HepG2 (cell line): Measurements from ENCODE around the gene TAF6. TPM values are rescaled to one million over a fixed set of nuclear protein-coding genes. Genes with fewer than 3 reads are reported as not detected.
A peak's percentile ranks its signal among the peaks of the same experiment; 100 is the strongest.

Experiments
- ATF1 ChIP-seq: IDR thresholded peaks from 2 replicates; pipeline ENCODE4 v1.6.1; 2016; ENCODE audit warnings: mild to moderate bottlenecking, control low read depth
- BCL3 ChIP-seq: sonication (generic); formaldehyde crosslinking; IDR thresholded peaks from 2 replicates; pipeline ENCODE4 v1.5.1; 2020; ENCODE audit warnings: mild to moderate bottlenecking, missing genetic modification reagents, moderate library complexity
- JDP2 ChIP-seq: sonication (generic); formaldehyde crosslinking; IDR thresholded peaks from 2 replicates; pipeline ENCODE4 v1.8.1; 2022; ENCODE audit warnings: missing genetic modification reagents, borderline replicate concordance
- KLF13 ChIP-seq: sonication (generic); formaldehyde crosslinking; IDR thresholded peaks from 2 replicates; pipeline ENCODE4 v1.4.0; 2020; ENCODE audit warnings: mild to moderate bottlenecking, missing genetic modification reagents
- KMT2A ChIP-seq: sonication (generic); formaldehyde crosslinking; IDR thresholded peaks from 2 replicates; pipeline ENCODE4 v1.4.0; 2020; ENCODE audit warnings: missing genetic modification reagents
- MIER3 ChIP-seq: IDR thresholded peaks from 2 replicates; pipeline ENCODE4 v1.6.1; 2016; ENCODE audit warnings: missing compliant biosample characterization, borderline replicate concordance
- MIXL1 ChIP-seq: IDR thresholded peaks from 2 replicates; pipeline ENCODE4 v1.6.1; 2016
- POLR2AphosphoS5 ChIP-seq: IDR thresholded peaks from 2 replicates; pipeline ENCODE4 v1.6.1; 2012; ENCODE audit warnings: low read depth, low read length
- PRDM10 ChIP-seq: sonication (generic); formaldehyde crosslinking; IDR thresholded peaks from 2 replicates; pipeline ENCODE4 v1.4.0; 2020; ENCODE audit warnings: low read depth, missing genetic modification reagents
- RBM39 ChIP-seq: fragments of 200-400 bp; formaldehyde crosslinking; IDR thresholded peaks from one replicate; pipeline ENCODE4 v1.6.1; 2018; ENCODE audit warnings: antibody characterized with exemption, mild to moderate bottlenecking, low read depth, low read length; ENCODE audit not compliant: poor library complexity, severe bottlenecking
- SNAPC5 ChIP-seq: sonication (generic); formaldehyde crosslinking; IDR thresholded peaks from 2 replicates; pipeline ENCODE4 v1.8.1; 2023; ENCODE audit warnings: mild to moderate bottlenecking, missing genetic modification reagents, borderline replicate concordance
- SRSF1 ChIP-seq: fragments of 200-400 bp; formaldehyde crosslinking; optimal IDR thresholded peaks from 2 replicates; pipeline ENCODE3; 2017; ENCODE audit warnings: mild to moderate bottlenecking, low read depth, low read length, moderate library complexity
- TARDBP ChIP-seq: sonication (generic); formaldehyde crosslinking; IDR thresholded peaks from 2 replicates; pipeline ENCODE4 v1.8.0; 2022; ENCODE audit warnings: mild to moderate bottlenecking, missing genetic modification reagents
- ZBED4 ChIP-seq: sonication (generic); formaldehyde crosslinking; IDR thresholded peaks from 2 replicates; pipeline ENCODE4 v1.4.0; 2020; ENCODE audit warnings: missing genetic modification reagents, borderline replicate concordance
- ZBTB1 ChIP-seq: sonication (generic); formaldehyde crosslinking; IDR thresholded peaks from 2 replicates; pipeline ENCODE4 v1.4.0; 2020; ENCODE audit warnings: missing genetic modification reagents, borderline replicate concordance
- ZNF143 ChIP-seq: sonication (generic); formaldehyde crosslinking; IDR thresholded peaks from 2 replicates; pipeline ENCODE4 v1.4.0; 2020; ENCODE audit warnings: missing genetic modification reagents
- ZNF292 ChIP-seq: sonication (generic); formaldehyde crosslinking; IDR thresholded peaks from 2 replicates; pipeline ENCODE4 v1.8.1; 2022; ENCODE audit warnings: mild to moderate bottlenecking, low read depth, missing genetic modification reagents, borderline replicate concordance
- ZNF329 ChIP-seq: sonication (generic); formaldehyde crosslinking; IDR thresholded peaks from 2 replicates; pipeline ENCODE4 v1.9.0; 2021; ENCODE audit warnings: low read depth, mild to moderate bottlenecking, missing genetic modification reagents
- ZNF703 ChIP-seq: sonication (generic); formaldehyde crosslinking; IDR thresholded peaks from 2 replicates; pipeline ENCODE4 v1.5.1; 2020; ENCODE audit warnings: missing genetic modification reagents, mild to moderate bottlenecking, moderate library complexity, borderline replicate concordance
- ZNF773 ChIP-seq: sonication (generic); formaldehyde crosslinking; IDR thresholded peaks from 2 replicates; pipeline ENCODE4 v1.4.0; 2020; ENCODE audit warnings: missing genetic modification reagents, borderline replicate concordance
- polyA plus RNA-seq, 8 experiments: library from polyadenylated mRNA; depleted of rRNA in 3 of 8; stranded (reverse) in 7 of 8; unstranded in 1 of 8; fragments of >200 nt; fragmentation: Illumina TruSeq in 4 of 8; extraction: Trizol in 4 of 8; gene quantifications; 2 replicates each; pipeline versions ENCODE4 v1.2.1 to v1.2.3, GENCODE V29; 2011 to 2016; ENCODE audit warnings: low read depth in 4 of 8, missing spikeins in 1 of 8, mixed read lengths in 1 of 8; ENCODE audit not compliant: insufficient read depth in 1 of 8
- total RNA-seq, 5 experiments: library from RNA; depleted of rRNA; stranded (reverse); fragments of >200 nt; fragmentation: Illumina TruSeq; extraction: Trizol; gene quantifications; 2 replicates each; pipeline ENCODE4 v1.2.3, GENCODE V29; 2016; ENCODE audit warnings: low read depth in 1 of 5

Gene TAF6
- total and polyA plus RNA-seq, 2 of the 13 experiments (the other 11 are each of a cell fraction or from before 2014, with no cell fraction given): 12.9 to 18.8 TPM

- TF ChIP-seq MIXL1 (CRISPR knock-in tag) (peak; percentile 31; the same call in 1 of the 2 replicates), ZNF143 (CRISPR knock-in tag) (no peak), JDP2 (CRISPR knock-in tag) (no peak; the same call in 1 of the 2 replicates), ZBTB1 (CRISPR knock-in tag) (no peak), ZNF773 (peak; percentile 63; the same call in 1 of the 2 replicates), KMT2A (CRISPR knock-in tag) (0 out of 2 replicates have a peak, but pooled peaks have one; percentile 51), SNAPC5 (CRISPR knock-in tag) (no peak), ZBED4 (CRISPR knock-in tag) (no peak), ZNF329 (CRISPR knock-in tag) (peak; percentile 63; the same call in 1 of the 2 replicates), SRSF1 (no peak), POLR2AphosphoS5 (peak; percentile 72), RBM39 (peak; percentile 33), KLF13 (CRISPR knock-in tag) (no peak), ATF1 (CRISPR knock-in tag) (peak; percentile 67), PRDM10 (CRISPR knock-in tag) (peak; percentile 82), BCL3 (peak; percentile 57; the same call in 1 of the 2 replicates), MIER3 (CRISPR knock-in tag) (no peak), ZNF703 (CRISPR knock-in tag) (no peak), TARDBP (CRISPR knock-in tag) (peak; percentile 31; the same call in 1 of the 2 replicates), ZNF292 (no peak)
These were observed at the start of gene TAF6, which contains the start of gene CNPY4 (continued) for GRCh38 chr7:100119072-100119969.
